ENCODE data around the gene GDI2.

DNA sequence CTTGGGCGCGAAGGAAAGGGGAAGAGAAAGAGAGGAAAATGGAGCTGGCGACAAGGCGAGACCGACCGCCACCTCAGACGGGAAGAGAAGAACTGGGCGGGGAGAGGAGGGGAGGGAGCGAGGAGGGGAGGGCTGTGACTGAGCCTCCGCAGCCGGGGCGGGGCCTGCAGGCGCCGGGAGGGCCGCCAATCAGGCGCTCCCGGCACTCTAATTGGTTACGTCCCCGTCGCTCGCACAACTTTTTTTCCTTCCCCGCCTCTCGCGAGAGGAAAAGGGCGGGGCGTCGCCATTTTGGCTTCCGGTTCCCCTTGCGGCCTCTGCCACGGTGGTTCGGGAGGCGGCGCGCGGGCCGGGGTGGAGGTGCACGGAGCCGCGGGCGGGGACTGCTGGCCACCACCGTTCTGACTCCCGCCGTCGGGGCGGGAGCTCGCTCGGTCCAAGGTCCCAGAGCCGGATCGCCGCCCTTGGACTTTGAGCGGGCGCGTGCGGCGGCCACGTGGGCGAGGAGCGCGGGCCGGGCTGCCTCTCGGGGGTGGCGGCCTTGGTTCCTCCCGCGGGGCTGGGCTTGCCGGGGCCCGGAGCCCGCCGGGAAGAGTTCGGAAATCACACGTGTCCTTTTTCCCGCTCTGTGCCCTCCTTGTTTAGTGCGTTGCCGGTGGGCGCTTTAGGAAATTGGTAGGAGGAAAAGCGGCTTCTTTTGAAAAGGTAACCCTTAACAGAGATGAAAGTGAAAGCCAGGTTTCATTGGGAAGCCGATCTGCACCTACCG, at the start of gene GDI2:
- TF ChIP-seq, protein P1, sequence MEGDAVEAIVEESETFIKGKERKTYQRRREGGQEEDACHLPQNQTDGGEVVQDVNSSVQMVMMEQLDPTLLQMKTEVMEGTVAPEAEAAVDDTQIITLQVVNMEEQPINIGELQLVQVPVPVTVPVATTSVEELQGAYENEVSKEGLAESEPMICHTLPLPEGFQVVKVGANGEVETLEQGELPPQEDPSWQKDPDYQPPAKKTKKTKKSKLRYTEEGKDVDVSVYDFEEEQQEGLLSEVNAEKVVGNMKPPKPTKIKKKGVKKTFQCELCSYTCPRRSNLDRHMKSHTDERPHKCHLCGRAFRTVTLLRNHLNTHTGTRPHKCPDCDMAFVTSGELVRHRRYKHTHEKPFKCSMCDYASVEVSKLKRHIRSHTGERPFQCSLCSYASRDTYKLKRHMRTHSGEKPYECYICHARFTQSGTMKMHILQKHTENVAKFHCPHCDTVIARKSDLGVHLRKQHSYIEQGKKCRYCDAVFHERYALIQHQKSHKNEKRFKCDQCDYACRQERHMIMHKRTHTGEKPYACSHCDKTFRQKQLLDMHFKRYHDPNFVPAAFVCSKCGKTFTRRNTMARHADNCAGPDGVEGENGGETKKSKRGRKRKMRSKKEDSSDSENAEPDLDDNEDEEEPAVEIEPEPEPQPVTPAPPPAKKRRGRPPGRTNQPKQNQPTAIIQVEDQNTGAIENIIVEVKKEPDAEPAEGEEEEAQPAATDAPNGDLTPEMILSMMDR (IDR thresholded peaks at IDR 0.05) = no peak
- peak in 1 of 2 donors; percentile 80 for TF ChIP-seq POLR2A (IDR thresholded peaks at IDR 0.05)
